GM06990 (cell line): ENCODE measurements around the gene NIPAL3.

ENCODE experiments used
- DNase-seq: peaks from one replicate; pipeline ENCODE4 v3.0.0-alpha.2; 2011; ENCODE audit not compliant: insufficient read length; ENCODE audit errors: extremely low read depth
- H3K27me3 ChIP-seq: replicated peaks from 2 replicates; pipeline ENCODE4 v1.6.0; 2011; ENCODE audit warnings: low read length; ENCODE audit not compliant: control insufficient read depth, insufficient read depth
- H3K36me3 ChIP-seq: 2 replicates; pipeline ENCODE4 v1.5.1; 2011; ENCODE audit warnings: low read length; ENCODE audit not compliant: control insufficient read depth, insufficient read depth
- H3K4me3 ChIP-seq: replicated peaks from 2 replicates; pipeline ENCODE4 v1.5.1; 2011; ENCODE audit warnings: low read depth, mild to moderate bottlenecking, control low read depth, low read length
- TF ChIP-seq, protein P1 (sequence below): IDR thresholded peaks from 2 replicates; pipeline ENCODE4 v1.5.1; 2011; ENCODE audit warnings: low read length, control low read depth, mild to moderate bottlenecking, inconsistent platforms; ENCODE audit not compliant: insufficient read depth, poor library complexity, severe bottlenecking

The NIPAL3 gene

DNA sequence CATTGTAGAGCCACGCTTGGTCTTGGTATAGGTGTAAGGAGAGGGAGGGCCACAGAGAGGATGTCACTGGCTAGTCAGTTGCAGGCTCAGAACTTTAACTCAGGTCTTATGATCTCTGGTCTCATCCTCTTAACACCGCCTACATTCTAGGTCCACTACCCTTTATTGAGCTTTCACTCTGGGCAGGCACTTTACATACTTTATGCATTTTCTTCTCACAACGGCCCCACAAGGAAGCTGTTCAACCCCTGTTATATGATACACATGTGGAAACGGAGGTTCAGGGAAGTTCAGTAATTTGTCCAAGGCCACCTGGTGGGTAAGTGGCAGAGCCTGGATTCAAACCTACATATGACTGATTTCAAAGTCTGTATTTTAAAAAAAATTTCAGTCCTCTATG, 61.7 kb downstream of the NIPAL3 start:
- no peaks in the 10 kb centered on the region for H3K27me3 ChIP-seq
- TF ChIP-seq, protein P1, sequence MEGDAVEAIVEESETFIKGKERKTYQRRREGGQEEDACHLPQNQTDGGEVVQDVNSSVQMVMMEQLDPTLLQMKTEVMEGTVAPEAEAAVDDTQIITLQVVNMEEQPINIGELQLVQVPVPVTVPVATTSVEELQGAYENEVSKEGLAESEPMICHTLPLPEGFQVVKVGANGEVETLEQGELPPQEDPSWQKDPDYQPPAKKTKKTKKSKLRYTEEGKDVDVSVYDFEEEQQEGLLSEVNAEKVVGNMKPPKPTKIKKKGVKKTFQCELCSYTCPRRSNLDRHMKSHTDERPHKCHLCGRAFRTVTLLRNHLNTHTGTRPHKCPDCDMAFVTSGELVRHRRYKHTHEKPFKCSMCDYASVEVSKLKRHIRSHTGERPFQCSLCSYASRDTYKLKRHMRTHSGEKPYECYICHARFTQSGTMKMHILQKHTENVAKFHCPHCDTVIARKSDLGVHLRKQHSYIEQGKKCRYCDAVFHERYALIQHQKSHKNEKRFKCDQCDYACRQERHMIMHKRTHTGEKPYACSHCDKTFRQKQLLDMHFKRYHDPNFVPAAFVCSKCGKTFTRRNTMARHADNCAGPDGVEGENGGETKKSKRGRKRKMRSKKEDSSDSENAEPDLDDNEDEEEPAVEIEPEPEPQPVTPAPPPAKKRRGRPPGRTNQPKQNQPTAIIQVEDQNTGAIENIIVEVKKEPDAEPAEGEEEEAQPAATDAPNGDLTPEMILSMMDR = no peak
- no peaks in the 10 kb centered on the region for H3K36me3 ChIP-seq
- H3K4me3 ChIP-seq = no peak overlapping the region
- DNase-seq = no peak

DNA sequence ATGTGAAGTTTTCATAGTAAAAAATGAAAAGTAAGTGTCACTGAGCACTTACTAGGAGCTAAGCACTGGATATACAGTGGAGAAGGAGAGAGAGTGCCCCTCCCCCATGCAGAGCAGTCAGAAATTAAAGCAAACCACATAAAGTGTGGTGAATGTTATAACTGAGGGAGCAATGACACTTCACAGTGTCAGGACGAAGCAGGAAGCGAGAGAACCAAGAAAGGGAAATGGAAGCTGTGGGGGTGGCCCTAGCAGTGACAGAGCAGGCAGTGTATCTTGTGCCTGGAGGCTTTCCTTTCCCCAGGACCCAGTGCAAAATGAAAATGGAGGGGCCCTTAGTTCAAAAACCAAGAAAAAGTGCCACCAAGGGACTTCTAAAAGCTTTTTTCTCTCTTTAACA, 65.5 kb downstream of the NIPAL3 start:
- DNase-seq = no peak
- Histone ChIP-seq H3K27me3 (no peaks in the 10 kb centered on the region), H3K36me3 (no peaks in the 10 kb centered on the region), H3K4me3 (no peak overlapping the region)
- TF ChIP-seq, protein P1 = no peak

DNA sequence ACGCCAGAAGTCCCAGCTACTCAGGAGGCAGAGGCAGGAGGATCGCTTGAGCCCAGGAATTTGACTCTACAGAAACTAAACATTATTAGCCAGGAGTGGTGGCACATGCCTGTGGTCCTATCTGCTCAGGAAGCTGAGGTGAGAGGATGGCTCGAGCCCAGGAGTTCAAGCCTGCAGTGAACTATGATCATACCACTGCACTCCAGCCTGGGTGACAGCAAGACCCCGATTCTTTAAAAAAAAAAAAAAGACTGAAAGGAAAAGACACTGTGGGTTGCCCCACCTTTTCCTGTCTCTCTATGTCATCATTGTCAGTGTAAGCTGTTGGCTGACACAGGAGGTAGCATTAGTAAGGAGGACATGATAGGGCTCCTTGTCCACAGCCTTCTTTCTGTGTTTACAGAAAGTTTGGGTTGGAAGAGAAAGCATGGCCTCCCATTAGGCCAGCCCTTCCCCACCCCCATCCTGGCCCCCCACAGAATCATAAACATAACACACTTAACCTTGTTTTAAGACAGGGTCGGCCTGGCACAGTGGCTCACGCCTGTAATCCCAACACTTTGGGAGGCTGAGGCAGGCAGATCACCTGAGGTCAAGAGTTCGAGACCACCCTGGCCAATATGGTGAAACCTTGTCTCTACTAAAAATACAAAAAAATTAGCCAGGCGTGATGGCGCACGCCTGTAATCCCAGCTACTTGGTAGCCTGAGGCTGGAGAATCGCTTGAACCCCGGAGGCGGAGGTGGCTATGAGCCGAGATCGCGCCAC, 66.4 kb downstream of the NIPAL3 start:
- DNase-seq = no peak

DNA sequence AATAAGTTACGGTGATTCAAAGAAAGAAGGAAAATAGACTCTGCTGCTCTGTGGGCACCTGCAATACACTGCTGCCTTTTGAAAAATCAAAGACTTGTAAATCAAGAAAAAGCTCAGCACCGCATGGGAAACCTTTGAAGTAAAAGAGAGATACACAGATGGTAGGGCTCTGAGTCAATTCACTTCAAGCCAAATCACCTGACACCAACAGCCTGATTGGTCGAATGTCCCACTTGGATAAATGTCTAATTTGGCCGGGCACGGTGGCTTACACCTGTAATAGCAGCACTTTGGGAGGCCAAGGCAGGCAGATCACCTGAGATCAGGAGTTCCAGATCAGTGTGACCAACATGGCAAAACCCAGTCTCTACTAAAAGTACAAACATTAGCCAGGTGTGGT, 67.8 kb downstream of the NIPAL3 start:
- DNase-seq = no peak
- TF ChIP-seq, protein P1 = no peak
- no peak overlapping the region for H3K4me3 ChIP-seq
- no peaks in the 10 kb centered on the region for H3K36me3 ChIP-seq
- no peaks in the 10 kb centered on the region for H3K27me3 ChIP-seq

More for the DNA sequence above, 66.4 kb downstream of the NIPAL3 start:
- Histone ChIP-seq H3K27me3 (no peaks in the 10 kb centered on the region), H3K4me3 (no peak overlapping the region), H3K36me3 (no peaks in the 10 kb centered on the region)
- TF ChIP-seq, protein P1 = no peak

DNA sequence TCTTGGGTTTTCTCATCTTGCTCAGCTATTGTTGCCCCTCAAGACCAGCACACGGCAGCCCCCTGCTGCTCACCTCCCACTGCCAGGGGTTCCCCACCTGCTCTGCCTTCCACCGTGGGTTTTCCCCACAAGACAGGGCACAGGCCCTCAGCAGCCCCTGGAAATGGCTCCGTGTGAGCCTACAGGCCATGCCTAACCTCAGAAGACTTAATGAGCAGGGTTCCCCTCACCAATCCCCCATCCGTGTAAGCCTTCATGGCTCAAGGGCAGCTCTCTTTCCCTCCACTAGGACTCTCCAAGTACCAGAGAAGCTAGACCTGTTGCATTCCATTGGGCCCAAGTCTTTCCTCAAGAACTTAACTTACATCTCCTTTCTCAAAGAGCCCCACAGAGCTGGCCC, 68.6 kb downstream of the NIPAL3 start:
- H3K4me3 ChIP-seq = no peak overlapping the region
- H3K36me3 ChIP-seq = no peaks in the 10 kb centered on the region
- no peak for DNase-seq
- no peaks in the 10 kb centered on the region for H3K27me3 ChIP-seq
- TF ChIP-seq, protein P1 = no peak
